ENCODE data around the gene ISM1.

DNA sequence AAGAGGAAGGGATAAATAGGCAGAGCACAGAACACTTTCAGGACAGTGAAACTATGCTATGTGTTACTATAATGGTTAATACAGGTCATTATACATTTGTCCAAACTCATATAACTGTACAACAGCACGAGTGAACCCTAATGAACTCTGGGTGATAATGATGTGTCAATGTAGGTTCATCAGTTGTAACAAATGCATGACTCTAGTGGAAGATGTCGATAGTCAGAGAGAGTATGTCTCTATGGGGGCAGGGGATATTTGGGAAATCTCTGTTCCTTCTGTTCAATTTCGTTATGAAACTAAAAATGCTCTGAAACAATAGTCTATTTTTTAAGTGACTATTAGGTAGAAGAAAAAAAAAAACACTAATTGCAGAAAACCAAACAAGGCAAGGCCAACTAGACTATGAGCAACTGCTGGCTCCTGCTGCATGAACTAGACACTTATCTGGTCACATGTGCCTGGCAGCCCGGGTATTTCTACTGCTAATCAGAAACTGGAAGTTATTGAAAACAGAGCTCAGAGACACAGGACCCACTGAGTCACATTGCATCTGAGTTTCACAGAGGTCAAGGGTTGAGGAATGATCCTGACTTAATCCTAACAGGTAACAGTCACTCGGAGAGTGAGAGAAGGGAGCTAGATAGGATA is 97.9 kb downstream of the ISM1 start:
- TF ChIP-seq, protein P1, sequence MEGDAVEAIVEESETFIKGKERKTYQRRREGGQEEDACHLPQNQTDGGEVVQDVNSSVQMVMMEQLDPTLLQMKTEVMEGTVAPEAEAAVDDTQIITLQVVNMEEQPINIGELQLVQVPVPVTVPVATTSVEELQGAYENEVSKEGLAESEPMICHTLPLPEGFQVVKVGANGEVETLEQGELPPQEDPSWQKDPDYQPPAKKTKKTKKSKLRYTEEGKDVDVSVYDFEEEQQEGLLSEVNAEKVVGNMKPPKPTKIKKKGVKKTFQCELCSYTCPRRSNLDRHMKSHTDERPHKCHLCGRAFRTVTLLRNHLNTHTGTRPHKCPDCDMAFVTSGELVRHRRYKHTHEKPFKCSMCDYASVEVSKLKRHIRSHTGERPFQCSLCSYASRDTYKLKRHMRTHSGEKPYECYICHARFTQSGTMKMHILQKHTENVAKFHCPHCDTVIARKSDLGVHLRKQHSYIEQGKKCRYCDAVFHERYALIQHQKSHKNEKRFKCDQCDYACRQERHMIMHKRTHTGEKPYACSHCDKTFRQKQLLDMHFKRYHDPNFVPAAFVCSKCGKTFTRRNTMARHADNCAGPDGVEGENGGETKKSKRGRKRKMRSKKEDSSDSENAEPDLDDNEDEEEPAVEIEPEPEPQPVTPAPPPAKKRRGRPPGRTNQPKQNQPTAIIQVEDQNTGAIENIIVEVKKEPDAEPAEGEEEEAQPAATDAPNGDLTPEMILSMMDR (IDR thresholded peaks at IDR 0.05), result no peak
- TF ChIP-seq POLR2A (IDR thresholded peaks at IDR 0.05), result no peak
